Measurements from ENCODE around the gene SLC23A2.

The SLC23A2 gene

DNA sequence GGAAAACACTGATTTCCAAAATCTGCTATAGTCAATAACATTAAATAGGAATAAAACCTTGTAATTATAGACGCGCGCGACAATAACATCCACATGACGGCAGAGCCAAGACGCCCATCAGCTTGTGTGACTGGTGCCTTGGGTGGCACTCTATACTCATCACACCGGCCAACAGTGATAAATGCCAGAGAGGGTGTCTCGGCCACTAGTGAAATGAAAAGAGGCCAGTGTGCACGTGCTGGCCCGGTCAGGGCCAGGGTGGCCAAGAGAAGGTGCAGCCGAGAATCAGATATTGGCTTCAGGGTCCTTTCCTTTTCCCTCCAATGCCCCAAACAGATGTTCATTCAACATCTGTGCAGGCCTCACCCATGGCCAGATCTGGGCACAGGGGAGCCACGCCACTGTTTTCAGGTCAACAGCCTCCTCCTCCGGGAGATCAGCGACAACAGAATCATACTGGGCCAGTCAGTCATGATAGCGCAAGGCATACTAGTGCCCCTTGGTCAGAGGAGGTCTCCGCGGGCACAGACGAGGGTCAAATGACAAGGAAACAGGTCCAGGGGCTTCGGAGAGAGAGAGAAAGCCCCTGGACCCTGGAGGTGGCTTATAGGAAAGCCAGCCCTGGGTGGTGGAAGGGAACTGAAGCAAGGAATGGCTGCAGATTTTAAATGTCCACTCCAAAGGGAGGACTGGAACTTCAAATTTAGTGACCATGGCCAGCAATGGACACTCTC lies 145.1 kb downstream of the SLC23A2 start:
- CTCF ChIA-PET = no interaction called here
- DNase-seq (ENCODE audit: low spot score) = no peak
- POLR2A ChIA-PET (ENCODE audit: low non-redundant PET) = no interaction called here
- H3K27ac ChIP-seq = no peak overlapping the region
- TF ChIP-seq, protein P1, sequence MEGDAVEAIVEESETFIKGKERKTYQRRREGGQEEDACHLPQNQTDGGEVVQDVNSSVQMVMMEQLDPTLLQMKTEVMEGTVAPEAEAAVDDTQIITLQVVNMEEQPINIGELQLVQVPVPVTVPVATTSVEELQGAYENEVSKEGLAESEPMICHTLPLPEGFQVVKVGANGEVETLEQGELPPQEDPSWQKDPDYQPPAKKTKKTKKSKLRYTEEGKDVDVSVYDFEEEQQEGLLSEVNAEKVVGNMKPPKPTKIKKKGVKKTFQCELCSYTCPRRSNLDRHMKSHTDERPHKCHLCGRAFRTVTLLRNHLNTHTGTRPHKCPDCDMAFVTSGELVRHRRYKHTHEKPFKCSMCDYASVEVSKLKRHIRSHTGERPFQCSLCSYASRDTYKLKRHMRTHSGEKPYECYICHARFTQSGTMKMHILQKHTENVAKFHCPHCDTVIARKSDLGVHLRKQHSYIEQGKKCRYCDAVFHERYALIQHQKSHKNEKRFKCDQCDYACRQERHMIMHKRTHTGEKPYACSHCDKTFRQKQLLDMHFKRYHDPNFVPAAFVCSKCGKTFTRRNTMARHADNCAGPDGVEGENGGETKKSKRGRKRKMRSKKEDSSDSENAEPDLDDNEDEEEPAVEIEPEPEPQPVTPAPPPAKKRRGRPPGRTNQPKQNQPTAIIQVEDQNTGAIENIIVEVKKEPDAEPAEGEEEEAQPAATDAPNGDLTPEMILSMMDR (conservative IDR thresholded peaks at IDR 0.05; ENCODE audit: low read depth) = no peak

DNA sequence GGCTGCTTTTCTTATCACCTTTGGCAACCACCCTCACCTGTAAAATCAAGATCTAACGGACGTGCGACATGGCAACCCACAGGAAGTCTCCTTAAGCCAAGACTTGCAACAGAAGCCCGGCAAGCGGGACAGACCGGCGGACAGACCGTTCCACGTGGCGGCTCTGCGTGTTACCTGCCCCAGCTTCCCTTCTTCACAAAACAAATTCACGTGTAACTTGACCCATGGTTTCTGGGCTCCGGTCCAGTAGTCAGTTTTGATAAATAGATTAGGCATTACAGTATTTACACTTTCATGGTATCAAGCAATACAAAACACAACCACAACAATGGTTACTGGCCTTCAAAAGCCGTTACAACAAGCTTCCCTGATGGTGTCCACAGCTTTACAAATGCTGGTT lies 145.8 kb downstream of the SLC23A2 start:
- POLR2A ChIA-PET (ENCODE audit: low non-redundant PET) = no interaction called here
- CTCF ChIA-PET = no interaction called here
- TF ChIP-seq, protein P1 (conservative IDR thresholded peaks at IDR 0.05; ENCODE audit: low read depth) = no peak
- no peak overlapping the region for H3K27ac ChIP-seq
- DNase-seq (ENCODE audit: low spot score) = no peak

DNA sequence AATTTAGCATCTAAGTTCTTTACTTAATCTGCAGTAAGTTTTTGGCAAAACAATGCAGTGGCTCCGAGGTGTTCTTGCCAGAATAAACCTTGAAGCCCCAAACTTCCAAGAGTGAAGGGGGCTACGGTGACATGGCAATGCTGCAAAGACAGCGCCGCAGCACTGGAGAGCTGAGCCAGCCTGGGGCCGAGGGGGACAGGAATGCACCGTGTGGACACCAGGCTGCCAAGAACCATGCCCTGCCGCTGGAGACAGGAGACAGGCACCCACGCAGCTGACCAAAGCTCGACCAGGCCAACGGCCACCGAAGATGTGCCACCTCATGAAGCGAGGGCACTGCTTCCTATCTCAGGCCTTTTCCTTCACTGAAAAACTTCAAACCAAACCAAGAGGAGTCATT lies 146.2 kb downstream of the SLC23A2 start:
- TF ChIP-seq, protein P1 (conservative IDR thresholded peaks at IDR 0.05; ENCODE audit: low read depth) = no peak
- no peak overlapping the region for H3K27ac ChIP-seq
- DNase-seq (ENCODE audit: low spot score) = no peak
- POLR2A ChIA-PET (ENCODE audit: low non-redundant PET) = no interaction called here
- CTCF ChIA-PET = no interaction called here

DNA sequence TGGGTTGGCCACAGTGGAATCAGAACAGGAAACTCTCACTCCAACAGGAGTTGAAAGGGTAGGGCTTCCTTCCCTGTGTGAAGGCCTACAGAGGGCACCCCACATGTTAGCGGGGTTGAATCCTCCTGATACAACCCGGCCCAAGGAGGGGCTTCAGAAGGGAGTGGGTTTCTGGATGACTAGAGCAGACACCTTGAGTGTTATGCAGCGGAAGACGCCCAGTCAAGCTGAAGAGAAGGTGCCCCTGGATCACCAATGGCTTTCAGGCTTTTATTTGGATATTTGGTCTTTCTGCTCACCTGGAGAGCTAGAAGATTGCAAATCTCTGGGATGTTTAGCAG lies 146.8 kb downstream of the SLC23A2 start:
- POLR2A ChIA-PET (ENCODE audit: low non-redundant PET) = no interaction called here
- CTCF ChIA-PET = no interaction called here

DNA sequence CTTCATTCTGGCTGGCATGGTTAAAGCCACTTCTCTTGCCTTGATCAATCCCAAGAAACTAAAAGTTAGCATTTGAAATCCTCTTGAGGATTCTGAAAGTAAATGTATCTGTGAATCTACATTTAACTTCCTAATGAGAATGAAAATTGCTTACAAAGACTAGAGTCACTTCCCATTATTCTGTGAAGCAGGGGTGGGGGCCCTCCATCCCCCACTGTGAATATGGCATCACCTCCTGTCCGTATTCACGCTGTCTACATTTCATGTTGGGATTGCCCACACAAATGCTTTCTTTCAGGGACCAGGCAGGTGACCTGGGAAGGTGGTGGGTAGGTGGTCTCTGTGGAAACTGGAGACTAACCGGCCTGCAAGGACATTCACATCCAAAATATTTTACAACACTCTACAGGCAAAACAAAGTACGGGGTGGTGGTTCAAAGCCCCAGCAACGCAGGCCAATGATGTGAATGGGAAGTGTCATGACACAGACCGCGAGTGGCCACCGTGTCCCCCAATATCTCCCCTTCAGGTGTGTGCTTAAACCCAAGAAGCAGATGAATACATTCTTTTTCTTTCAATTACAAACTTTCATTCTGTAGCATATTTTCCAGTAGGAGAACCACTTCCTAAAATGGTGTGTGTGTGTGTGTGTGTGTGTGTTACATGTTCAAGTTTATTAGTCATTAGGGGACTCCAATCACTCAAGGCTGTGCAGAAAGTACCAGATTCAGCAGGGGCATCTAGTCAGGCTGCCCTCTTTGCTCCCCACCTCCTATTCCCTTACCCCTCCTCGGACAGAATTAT lies 147.4 kb downstream of the SLC23A2 start:
- POLR2A ChIA-PET (ENCODE audit: low non-redundant PET) = no interaction called here
- no peak overlapping the region for H3K27ac ChIP-seq
- DNase-seq (ENCODE audit: low spot score) = no peak
- TF ChIP-seq, protein P1 (conservative IDR thresholded peaks at IDR 0.05; ENCODE audit: low read depth) = no peak
- CTCF ChIA-PET = no interaction called here

More for the DNA sequence above, 146.8 kb downstream of the SLC23A2 start:
- TF ChIP-seq, protein P1 (conservative IDR thresholded peaks at IDR 0.05; ENCODE audit: low read depth) = no peak
- H3K27ac ChIP-seq = no peak overlapping the region
- DNase-seq (ENCODE audit: low spot score) = no peak

DNA sequence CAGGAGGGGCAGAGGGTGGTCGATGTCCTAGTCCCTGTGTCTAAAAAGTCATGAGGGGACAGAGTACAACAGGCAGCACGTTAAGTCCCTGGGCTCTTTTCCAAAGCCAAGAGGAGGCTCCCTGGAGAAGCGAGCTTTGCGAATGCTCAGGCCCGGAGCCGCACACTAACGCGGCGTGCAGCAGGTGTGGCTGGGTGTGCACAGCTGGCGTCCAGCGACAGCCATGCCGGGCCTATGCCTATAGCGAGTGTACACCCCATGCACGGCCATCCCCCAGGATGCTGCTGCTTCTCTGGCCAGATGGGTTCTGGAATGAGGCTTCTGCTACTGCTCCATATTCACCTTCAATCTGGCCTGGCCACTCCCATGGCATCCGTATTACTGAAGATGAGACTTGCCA lies 148.3 kb downstream of the SLC23A2 start:
- TF ChIP-seq, protein P1 (conservative IDR thresholded peaks at IDR 0.05; ENCODE audit: low read depth) = no peak
- ChIA-PET CTCF (no interaction called here), POLR2A (ENCODE audit: low non-redundant PET) (no interaction called here)
- no peak for DNase-seq (ENCODE audit: low spot score)
- H3K27ac ChIP-seq = no peak overlapping the region

Measured in RWPE1 (cell line).